Activated CD8-positive, alpha-beta memory T cell treated with anti-CD3 and anti-CD28 coated beads, Interleukin-2, amount 10 ng/mL, durations not matched to agents 7 days and 5 days (primary cell): ENCODE results near the gene PHPT1. TPM values are rescaled to one million over a fixed set of nuclear protein-coding genes. Genes with fewer than 3 reads are reported as not detected.

ENCODE experiments used
- ATAC-seq: fragments of 150-1000 bp; cut with Tn5 transposase; one replicate; pipeline ENCODE4 v1.10.0; 2021; ENCODE audit warnings: moderate library complexity
- CTCF ChIA-PET: fragments of 350-600 bp; sonication (Branson Sonifier 250); formaldehyde crosslinking; loops from one replicate; lab custom pipeline; 2021; ENCODE audit warnings: antibody characterized with exemption; lab: Charles Lee
- DNase-seq: peaks from one replicate; pipeline ENCODE4 v3.0.0-alpha.2; 2020
- H3K27ac Mint-ChIP-seq: one replicate; pipeline ENCODE4 v1.8.0; 2021; ENCODE audit warnings: mild to moderate bottlenecking, mixed read lengths
- H3K27me3 Mint-ChIP-seq: one replicate; pipeline ENCODE4 v1.8.0; 2021; ENCODE audit warnings: mixed read lengths
- H3K36me3 Mint-ChIP-seq: one replicate; pipeline ENCODE4 v1.8.0; 2021; ENCODE audit warnings: mild to moderate bottlenecking, mixed read lengths
- H3K4me1 Mint-ChIP-seq: one replicate; pipeline ENCODE4 v1.8.0; 2021; ENCODE audit warnings: mixed read lengths
- H3K4me3 Mint-ChIP-seq: one replicate; pipeline ENCODE4 v1.8.0; 2021; ENCODE audit warnings: mild to moderate bottlenecking, moderate library complexity, mixed read lengths
- H3K9me3 Mint-ChIP-seq: one replicate; pipeline ENCODE4 v1.8.0; 2022; ENCODE audit warnings: low read depth, mixed read lengths
- total RNA-seq, 2 experiments: library from RNA; stranded (reverse); gene quantifications; one replicate each; pipeline ENCODE4 v1.2.3, GENCODE V29; 2021

Gene PHPT1
- total RNA-seq, 2 experiments from 2014 or later, result 96.8 to 116 TPM

DNA sequence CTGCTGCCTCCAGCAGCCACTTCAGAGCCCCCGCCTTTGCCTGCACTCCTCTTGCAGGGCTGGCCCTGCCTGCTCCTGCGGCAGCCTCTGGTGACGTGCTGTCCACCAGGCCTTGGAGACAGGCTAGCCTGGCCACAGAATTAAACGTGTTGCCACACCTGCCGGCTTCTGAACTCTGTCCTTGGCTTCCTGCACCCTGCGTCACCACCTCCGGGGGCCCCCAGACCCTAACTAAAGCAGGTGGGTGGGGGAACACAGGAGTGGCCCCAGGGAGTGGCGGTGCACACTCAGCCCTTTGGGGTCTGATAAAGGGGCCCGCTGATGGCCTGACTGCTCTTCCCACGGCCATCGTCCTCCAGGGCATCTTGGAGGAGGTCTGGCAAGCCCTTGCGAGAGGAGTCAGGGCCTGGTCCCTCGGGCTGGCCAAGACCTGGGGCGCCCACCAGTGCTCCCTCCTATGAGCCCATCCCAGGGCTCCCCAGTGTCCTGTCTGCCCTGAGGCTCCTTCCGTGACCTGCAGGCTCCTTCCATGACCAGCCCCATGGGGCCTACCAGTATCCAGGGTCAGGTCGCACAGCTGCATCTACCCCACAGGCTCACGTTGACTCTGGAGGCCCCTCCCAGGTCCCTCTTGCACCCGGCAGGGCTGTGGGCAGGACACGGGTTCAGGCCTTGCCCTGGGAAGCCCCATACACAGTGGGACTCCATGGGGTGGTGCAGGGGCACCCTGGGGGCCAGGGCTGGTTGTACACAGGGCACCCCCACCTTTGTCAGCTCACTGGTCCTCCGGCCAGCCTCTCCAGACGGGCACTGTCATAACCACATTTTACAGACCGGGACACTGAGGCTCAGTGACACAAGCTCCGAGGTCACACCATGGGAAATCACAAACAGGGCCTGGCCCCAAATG is 1.9 kb downstream of the PHPT1 start:
- Mint-ChIP-seq H3K27me3 (peaks cover 15% of the 10 kb centered on the region), H3K4me1 (peaks cover 16% of the 10 kb centered on the region), H3K36me3 (peaks cover 3% of the 10 kb centered on the region), H3K27ac (no peak overlapping the region), H3K4me3 (no peak overlapping the region), H3K9me3 (no peaks in the 10 kb centered on the region)
- CTCF ChIA-PET, result interaction anchor here (2.1 kb wide), 1 partner anchor 9 kb away, joined by 8 read pairs; the partner anchor contains the start of gene AJM1
- DNase-seq (no peak), ATAC-seq (no peak)

DNA sequence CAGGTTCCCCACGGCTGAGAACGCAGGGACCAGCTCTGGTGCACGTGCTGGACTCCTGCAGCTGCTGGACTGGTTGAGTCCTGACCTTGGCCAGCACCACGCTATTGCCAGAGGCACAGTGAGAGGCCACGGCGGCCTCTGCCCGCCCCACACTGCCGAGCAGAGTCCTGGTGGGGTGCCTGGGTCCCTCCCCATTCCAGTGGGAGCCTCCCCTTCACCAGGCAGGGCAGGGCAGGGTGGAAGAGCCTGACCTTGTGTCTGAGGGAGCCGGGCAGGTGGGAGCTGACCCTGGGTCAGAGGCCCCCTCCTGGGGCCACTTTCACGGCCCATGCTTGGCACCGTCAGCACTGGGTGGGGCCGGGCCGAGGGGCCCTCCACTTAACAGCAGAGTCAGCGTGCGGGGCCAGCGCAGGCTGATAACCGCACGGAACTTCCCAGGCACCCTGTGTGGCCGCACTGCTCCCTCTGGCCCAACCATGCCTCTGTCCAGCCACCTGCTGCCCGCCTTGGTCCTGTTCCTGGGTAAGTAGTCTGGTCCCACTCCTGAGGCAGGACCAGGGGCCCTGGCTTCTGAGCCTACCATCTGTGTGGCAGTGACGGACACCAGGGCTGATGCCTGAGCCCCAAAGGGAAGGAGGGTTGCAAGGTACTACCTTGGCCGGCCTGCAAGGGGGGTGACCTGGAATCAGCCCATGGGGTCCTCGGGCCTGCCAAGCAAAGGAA is 2.9 kb downstream of the PHPT1 start, which contains the start of gene MAMDC4:
Gene MAMDC4, plus strand, starts transcription at position 406 of the 723 bp plus-strand sequence. Its CDS starts 71 bp downstream, at position 477.
- peaks cover 3% of the 10 kb centered on the region for H3K36me3 Mint-ChIP-seq
- H3K9me3 Mint-ChIP-seq, result no peaks in the 10 kb centered on the region
- peaks cover 8% of the 10 kb centered on the region for H3K27me3 Mint-ChIP-seq
- H3K4me3 Mint-ChIP-seq, result no peak within 1 kb of the TSS
- CTCF ChIA-PET, result interaction anchor here (2.1 kb wide), 1 partner anchor 10 kb away, joined by 8 read pairs; the partner anchor contains the start of gene AJM1
- ATAC-seq (no peak), DNase-seq (no peak)
- H3K4me1 Mint-ChIP-seq, result peaks cover 13% of the 10 kb centered on the region
- no peak within 1 kb of the TSS for H3K27ac Mint-ChIP-seq

- no peaks in the 10 kb centered on the region for H3K36me3 Mint-ChIP-seq
- H3K27ac Mint-ChIP-seq, result no peak overlapping the region
- no peak overlapping the region for H3K4me3 Mint-ChIP-seq
- H3K27me3 Mint-ChIP-seq, result peaks cover 1% of the 10 kb centered on the region
- no peaks in the 10 kb centered on the region for H3K9me3 Mint-ChIP-seq
- ATAC-seq, result no peak
- no peak for DNase-seq
- H3K4me1 Mint-ChIP-seq, result peaks cover 8% of the 10 kb centered on the region
- CTCF ChIA-PET, result interaction anchor here (2.1 kb wide), 1 partner anchor 11 kb away, joined by 8 read pairs; the partner anchor contains the start of gene AJM1
Observed at GRCh38 chr9:136852664-136853595, 3.7 kb downstream of the PHPT1 start.

- Mint-ChIP-seq H3K36me3 (no peaks in the 10 kb centered on the region), H3K4me1 (peaks cover 6% of the 10 kb centered on the region), H3K27me3 (no peaks in the 10 kb centered on the region), H3K27ac (no peak overlapping the region), H3K9me3 (no peaks in the 10 kb centered on the region), H3K4me3 (no peak overlapping the region)
- ATAC-seq, result no peak
- DNase-seq, result no peak
- CTCF ChIA-PET, result no interaction called here
Observed at GRCh38 chr9:136853596-136854112, 4.4 kb downstream of the PHPT1 start.

GRCh38 chr9:136854113-136854841 is 5.1 kb downstream of the PHPT1 start:
- Mint-ChIP-seq H3K4me1 (peaks cover 5% of the 10 kb centered on the region), H3K9me3 (no peaks in the 10 kb centered on the region), H3K36me3 (no peaks in the 10 kb centered on the region), H3K4me3 (no peak overlapping the region), H3K27me3 (no peaks in the 10 kb centered on the region), H3K27ac (no peak overlapping the region)
- DNase-seq, result no peak
- CTCF ChIA-PET, result no interaction called here
- ATAC-seq, result no peak

- no peak for ATAC-seq
- Mint-ChIP-seq H3K27me3 (no peaks in the 10 kb centered on the region), H3K36me3 (no peaks in the 10 kb centered on the region), H3K4me1 (peaks cover 3% of the 10 kb centered on the region), H3K9me3 (no peaks in the 10 kb centered on the region), H3K4me3 (no peak overlapping the region), H3K27ac (no peak overlapping the region)
- CTCF ChIA-PET, result no interaction called here
- no peak for DNase-seq
Observed at GRCh38 chr9:136854842-136855460, 5.7 kb downstream of the PHPT1 start.

DNA sequence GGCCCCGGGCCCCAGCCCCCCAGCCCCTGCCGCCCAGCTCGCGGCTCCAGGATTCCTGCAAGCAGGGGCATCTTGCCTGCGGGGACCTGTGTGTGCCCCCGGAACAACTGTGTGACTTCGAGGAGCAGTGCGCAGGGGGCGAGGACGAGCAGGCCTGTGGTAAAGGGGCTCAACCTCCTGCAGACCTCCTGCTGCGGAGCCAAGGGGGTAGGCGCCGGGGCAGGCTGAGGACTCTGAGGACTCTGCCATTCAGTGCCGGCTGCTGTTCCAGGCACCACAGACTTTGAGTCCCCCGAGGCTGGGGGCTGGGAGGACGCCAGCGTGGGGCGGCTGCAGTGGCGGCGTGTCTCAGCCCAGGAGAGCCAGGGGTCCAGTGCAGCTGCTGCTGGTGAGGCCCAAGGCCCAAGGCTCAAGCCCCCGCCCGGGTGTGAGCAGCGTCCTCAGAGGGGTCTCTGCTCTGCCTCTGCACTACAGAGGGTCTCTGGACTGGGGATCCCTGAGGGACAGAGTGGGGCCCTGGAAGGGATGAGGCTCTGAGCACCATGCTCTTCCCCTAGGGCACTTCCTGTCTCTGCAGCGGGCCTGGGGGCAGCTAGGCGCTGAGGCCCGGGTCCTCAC is 6.4 kb downstream of the PHPT1 start:
- H3K4me3 Mint-ChIP-seq, result no peak overlapping the region
- ATAC-seq, result no peak
- H3K36me3 Mint-ChIP-seq, result no peaks in the 10 kb centered on the region
- H3K9me3 Mint-ChIP-seq, result no peaks in the 10 kb centered on the region
- no peak for DNase-seq
- CTCF ChIA-PET, result no interaction called here
- H3K27ac Mint-ChIP-seq, result no peak overlapping the region
- H3K27me3 Mint-ChIP-seq, result no peaks in the 10 kb centered on the region
- no peaks in the 10 kb centered on the region for H3K4me1 Mint-ChIP-seq

- ATAC-seq (no peak), DNase-seq (no peak)
- Mint-ChIP-seq H3K27me3 (no peaks in the 10 kb centered on the region), H3K9me3 (no peaks in the 10 kb centered on the region), H3K27ac (no peak overlapping the region), H3K4me3 (no peak overlapping the region), H3K4me1 (no peaks in the 10 kb centered on the region), H3K36me3 (no peaks in the 10 kb centered on the region)
- CTCF ChIA-PET, result interaction anchor here (0.6 to 0.7 kb wide), 2 partner anchors 14 to 208 kb away, joined by 3 read pairs; partner anchors contain the start of gene AJM1
Observed at GRCh38 chr9:136856079-136856476, 6.9 kb downstream of the PHPT1 start.

- DNase-seq (no peak), ATAC-seq (no peak)
- H3K36me3 Mint-ChIP-seq, result peaks cover 1% of the 10 kb centered on the region
- H3K4me1 Mint-ChIP-seq, result no peaks in the 10 kb centered on the region
- H3K27me3 Mint-ChIP-seq, result no peaks in the 10 kb centered on the region
- no peak overlapping the region for H3K27ac Mint-ChIP-seq
- CTCF ChIA-PET, result interaction anchor here (0.6 to 0.7 kb wide), 2 partner anchors 14 to 208 kb away, joined by 3 read pairs; partner anchors contain the start of gene AJM1
- H3K4me3 Mint-ChIP-seq, result no peak overlapping the region
- H3K9me3 Mint-ChIP-seq, result no peaks in the 10 kb centered on the region
Observed at GRCh38 chr9:136856541-136857141, 7.4 kb downstream of the PHPT1 start.

GRCh38 chr9:136857166-136857565 is 8.0 kb downstream of the PHPT1 start:
- Mint-ChIP-seq H3K27ac (no peak overlapping the region), H3K4me3 (no peak overlapping the region), H3K36me3 (peaks cover 4% of the 10 kb centered on the region), H3K9me3 (no peaks in the 10 kb centered on the region), H3K27me3 (no peaks in the 10 kb centered on the region), H3K4me1 (no peaks in the 10 kb centered on the region)
- CTCF ChIA-PET, result no interaction called here
- no peak for ATAC-seq
- DNase-seq, result no peak
